ENCODE data around the gene OLA1. TPM values are rescaled to one million over a fixed set of nuclear protein-coding genes. Genes with fewer than 3 reads are reported as not detected.

Gene OLA1
- total RNA-seq, 1 experiment from 2014 or later = 134 TPM

Small RNA genes within 50 kb of the gene (small RNA-seq; reads per million reads assigned to genes)
- gene RF00019 = not detected

Other genes with a start within 250 kb of the OLA1 start
- gene SP9, start 86.4 kb upstream of the OLA1 start, total RNA-seq (2014; rRNA removed; shearing (Covaris generic); ENCODE audit: low replicate concordance) = not detected in 2 replicates
- 29.0 and 47.4 TPM in 2 replicates for gene SCRN3, start 147.2 kb upstream of the OLA1 start, total RNA-seq (2014; rRNA removed; shearing (Covaris generic); ENCODE audit: low replicate concordance)
- gene GPR155, start 238.5 kb upstream of the OLA1 start, total RNA-seq (2014; rRNA removed; shearing (Covaris generic); ENCODE audit: low replicate concordance) = 0.69 and 1.0 TPM in 2 replicates

Measured in Karpas-422 (cell line).